Activated T-cell treated with anti-CD3 and anti-CD28 coated beads, Interleukin-2, amount 50 U/mL, for 1 hour (primary cell): ENCODE results near the gene CRYBG2.

ENCODE experiments used
- DNase-seq: peaks from one replicate; pipeline ENCODE4 v3.0.0-alpha.2; 2020

Gene CRYBG2

GRCh38 chr1:26368006-26368405, 14.1 kb upstream of the CRYBG2 start:
- DNase-seq = no peak

GRCh38 chr1:26367441-26367840, 13.5 kb upstream of the CRYBG2 start:
- DNase-seq = no peak

GRCh38 chr1:26364956-26365355, 11.0 kb upstream of the CRYBG2 start:
- no peak for DNase-seq

GRCh38 chr1:26363549-26364448, 9.9 kb upstream of the CRYBG2 start:
- DNase-seq = peak; percentile 89

GRCh38 chr1:26362331-26362730, 8.4 kb upstream of the CRYBG2 start:
- DNase-seq = no peak

- DNase-seq = no peak
Measured at GRCh38 chr1:26361605-26362122, 7.7 kb upstream of the CRYBG2 start.

GRCh38 chr1:26360807-26361604, 7.1 kb upstream of the CRYBG2 start:
- DNase-seq = peak; percentile 31

- peak; percentile 62 for DNase-seq
Measured at GRCh38 chr1:26359981-26360806, 6.3 kb upstream of the CRYBG2 start.

- peak; percentile 80 for DNase-seq
Measured at GRCh38 chr1:26358411-26359384, 4.8 kb upstream of the CRYBG2 start.

GRCh38 chr1:26357121-26357602, 3.2 kb upstream of the CRYBG2 start:
- DNase-seq = no peak

GRCh38 chr1:26356106-26356505, 2.2 kb upstream of the CRYBG2 start:
- DNase-seq = no peak

- DNase-seq = no peak
Measured at GRCh38 chr1:26354972-26355371, 1.0 kb upstream of the CRYBG2 start.

GRCh38 chr1:26353210-26353859, 595 bp downstream of the CRYBG2 start:
- no peak for DNase-seq

- DNase-seq = no peak
Measured at GRCh38 chr1:26352338-26352679, 1.6 kb downstream of the CRYBG2 start.

- DNase-seq = no peak
Measured at GRCh38 chr1:26351590-26352337, 2.2 kb downstream of the CRYBG2 start.

GRCh38 chr1:26350701-26351589, 3.0 kb downstream of the CRYBG2 start:
- DNase-seq = no peak

- no peak for DNase-seq
Measured at GRCh38 chr1:26350343-26350700, 3.6 kb downstream of the CRYBG2 start.

- no peak for DNase-seq
Measured at GRCh38 chr1:26349877-26350244, 4.1 kb downstream of the CRYBG2 start.

GRCh38 chr1:26349188-26349876, 4.6 kb downstream of the CRYBG2 start:
- no peak for DNase-seq
